Osteocyte (in vitro differentiated cells): ENCODE measurements around the gene CEMIP. TPM values are rescaled to one million over a fixed set of nuclear protein-coding genes. Genes with fewer than 3 reads are reported as not detected.

Source experiments
- DNase-seq: peaks from one replicate; pipeline ENCODE4 v3.0.0; 2021; ENCODE audit warnings: mixed read lengths; ENCODE audit not compliant: unreplicated experiment; ENCODE audit errors: extremely low spot score
- H3K27ac Mint-ChIP-seq: one replicate; pipeline ENCODE4 v1.8.0; 2021; ENCODE audit warnings: mild to moderate bottlenecking, mixed read lengths; ENCODE audit not compliant: unreplicated experiment
- H3K27me3 Mint-ChIP-seq: one replicate; pipeline ENCODE4 v1.8.0; 2021; ENCODE audit warnings: mixed read lengths; ENCODE audit not compliant: unreplicated experiment
- H3K36me3 Mint-ChIP-seq: one replicate; pipeline ENCODE4 v1.8.0; 2021; ENCODE audit warnings: mixed read lengths; ENCODE audit not compliant: unreplicated experiment
- H3K4me1 Mint-ChIP-seq: one replicate; pipeline ENCODE4 v1.8.0; 2021; ENCODE audit warnings: mixed read lengths; ENCODE audit not compliant: unreplicated experiment
- H3K4me3 Mint-ChIP-seq: one replicate; pipeline ENCODE4 v1.8.0; 2021; ENCODE audit warnings: mild to moderate bottlenecking, moderate library complexity, mixed read lengths; ENCODE audit not compliant: unreplicated experiment
- H3K9me3 Mint-ChIP-seq: one replicate; pipeline ENCODE4 v1.8.0; 2021; ENCODE audit warnings: mixed read lengths; ENCODE audit not compliant: unreplicated experiment
- total RNA-seq: library from RNA; stranded (reverse); gene quantifications from 2 replicates; pipeline ENCODE4 v1.2.1, GENCODE V29; 2021
- TF ChIP-seq, protein P1 (sequence below): fragments of 200-600 bp; sonication (generic); IDR thresholded peaks from 2 replicates; pipeline ENCODE4 v1.5.0; 2021; ENCODE audit warnings: antibody characterized with exemption, mild to moderate bottlenecking, moderate library complexity

Gene CEMIP
- total RNA-seq, 1 donor from 2014 or later: 445 TPM

DNA sequence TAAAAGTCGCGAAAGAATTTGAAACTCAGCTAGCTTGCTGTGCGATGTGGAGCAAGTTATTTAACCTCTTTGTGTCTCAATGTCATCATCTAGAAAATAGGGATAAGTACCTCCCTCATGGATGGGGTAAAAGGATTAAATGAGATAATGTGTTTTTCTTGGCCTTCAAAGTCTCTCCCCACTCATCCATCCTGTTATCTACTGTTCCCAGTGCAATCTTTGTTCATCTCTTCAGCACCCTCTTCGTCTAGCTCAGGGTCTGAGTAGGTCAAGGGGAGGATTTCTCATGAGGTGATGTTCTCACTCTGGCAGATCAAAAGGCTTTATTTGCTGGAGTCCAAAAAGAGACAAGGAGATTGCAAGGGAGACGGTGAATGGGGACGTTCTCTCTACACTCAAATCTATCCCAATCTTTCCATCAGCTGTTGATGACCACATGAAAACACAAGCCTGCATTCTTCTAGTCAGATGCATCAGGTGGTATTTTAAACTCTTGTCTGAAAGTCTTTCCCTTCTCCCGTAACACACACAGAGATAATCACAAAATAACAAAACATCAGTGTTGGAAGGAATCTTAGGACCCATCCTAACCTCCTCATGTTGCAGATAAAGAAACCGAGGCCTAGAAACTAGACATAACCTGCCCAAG lies 209.1 kb downstream of the CEMIP start:
- H3K4me1 Mint-ChIP-seq: peaks cover 59% of the 10 kb centered on the region

DNA sequence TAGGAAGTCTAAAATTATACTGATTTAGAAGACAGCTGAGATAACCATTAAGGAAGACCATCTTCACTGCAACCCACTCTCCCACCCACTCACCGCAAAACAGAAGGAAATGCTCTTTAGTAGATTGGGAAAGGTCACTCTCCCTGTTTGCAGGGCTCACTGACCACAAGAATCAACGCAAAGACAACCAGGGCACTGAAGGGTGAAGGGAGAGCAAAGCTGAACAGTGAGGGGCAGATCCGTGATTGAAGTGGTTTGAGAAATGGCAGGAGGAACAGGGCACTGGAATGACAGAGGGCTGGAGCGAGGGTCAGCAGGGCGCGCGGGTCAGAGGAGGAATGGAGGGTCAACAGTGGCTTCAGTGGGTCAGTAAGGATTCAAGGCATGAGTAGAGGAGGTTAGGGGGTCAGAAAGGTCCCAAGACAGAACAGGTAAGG lies 209.9 kb downstream of the CEMIP start:
- Mint-ChIP-seq H3K27me3 (no peaks in the 10 kb centered on the region), H3K4me3 (peak overlapping the region; percentile 94), H3K36me3 (peaks cover 2% of the 10 kb centered on the region), H3K9me3 (no peaks in the 10 kb centered on the region), H3K27ac (peak overlapping the region; percentile 98), H3K4me1 (peaks cover 57% of the 10 kb centered on the region)
- no peak for DNase-seq
- TF ChIP-seq, protein P1, sequence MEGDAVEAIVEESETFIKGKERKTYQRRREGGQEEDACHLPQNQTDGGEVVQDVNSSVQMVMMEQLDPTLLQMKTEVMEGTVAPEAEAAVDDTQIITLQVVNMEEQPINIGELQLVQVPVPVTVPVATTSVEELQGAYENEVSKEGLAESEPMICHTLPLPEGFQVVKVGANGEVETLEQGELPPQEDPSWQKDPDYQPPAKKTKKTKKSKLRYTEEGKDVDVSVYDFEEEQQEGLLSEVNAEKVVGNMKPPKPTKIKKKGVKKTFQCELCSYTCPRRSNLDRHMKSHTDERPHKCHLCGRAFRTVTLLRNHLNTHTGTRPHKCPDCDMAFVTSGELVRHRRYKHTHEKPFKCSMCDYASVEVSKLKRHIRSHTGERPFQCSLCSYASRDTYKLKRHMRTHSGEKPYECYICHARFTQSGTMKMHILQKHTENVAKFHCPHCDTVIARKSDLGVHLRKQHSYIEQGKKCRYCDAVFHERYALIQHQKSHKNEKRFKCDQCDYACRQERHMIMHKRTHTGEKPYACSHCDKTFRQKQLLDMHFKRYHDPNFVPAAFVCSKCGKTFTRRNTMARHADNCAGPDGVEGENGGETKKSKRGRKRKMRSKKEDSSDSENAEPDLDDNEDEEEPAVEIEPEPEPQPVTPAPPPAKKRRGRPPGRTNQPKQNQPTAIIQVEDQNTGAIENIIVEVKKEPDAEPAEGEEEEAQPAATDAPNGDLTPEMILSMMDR: no peak

More for the DNA sequence above, 209.1 kb downstream of the CEMIP start:
- H3K36me3 Mint-ChIP-seq: peaks cover 2% of the 10 kb centered on the region
- TF ChIP-seq, protein P1: no peak
- peak overlapping the region; percentile 94 for H3K4me3 Mint-ChIP-seq
- no peak for DNase-seq
- no peaks in the 10 kb centered on the region for H3K9me3 Mint-ChIP-seq
- no peaks in the 10 kb centered on the region for H3K27me3 Mint-ChIP-seq
- H3K27ac Mint-ChIP-seq: peak overlapping the region; percentile 98

DNA sequence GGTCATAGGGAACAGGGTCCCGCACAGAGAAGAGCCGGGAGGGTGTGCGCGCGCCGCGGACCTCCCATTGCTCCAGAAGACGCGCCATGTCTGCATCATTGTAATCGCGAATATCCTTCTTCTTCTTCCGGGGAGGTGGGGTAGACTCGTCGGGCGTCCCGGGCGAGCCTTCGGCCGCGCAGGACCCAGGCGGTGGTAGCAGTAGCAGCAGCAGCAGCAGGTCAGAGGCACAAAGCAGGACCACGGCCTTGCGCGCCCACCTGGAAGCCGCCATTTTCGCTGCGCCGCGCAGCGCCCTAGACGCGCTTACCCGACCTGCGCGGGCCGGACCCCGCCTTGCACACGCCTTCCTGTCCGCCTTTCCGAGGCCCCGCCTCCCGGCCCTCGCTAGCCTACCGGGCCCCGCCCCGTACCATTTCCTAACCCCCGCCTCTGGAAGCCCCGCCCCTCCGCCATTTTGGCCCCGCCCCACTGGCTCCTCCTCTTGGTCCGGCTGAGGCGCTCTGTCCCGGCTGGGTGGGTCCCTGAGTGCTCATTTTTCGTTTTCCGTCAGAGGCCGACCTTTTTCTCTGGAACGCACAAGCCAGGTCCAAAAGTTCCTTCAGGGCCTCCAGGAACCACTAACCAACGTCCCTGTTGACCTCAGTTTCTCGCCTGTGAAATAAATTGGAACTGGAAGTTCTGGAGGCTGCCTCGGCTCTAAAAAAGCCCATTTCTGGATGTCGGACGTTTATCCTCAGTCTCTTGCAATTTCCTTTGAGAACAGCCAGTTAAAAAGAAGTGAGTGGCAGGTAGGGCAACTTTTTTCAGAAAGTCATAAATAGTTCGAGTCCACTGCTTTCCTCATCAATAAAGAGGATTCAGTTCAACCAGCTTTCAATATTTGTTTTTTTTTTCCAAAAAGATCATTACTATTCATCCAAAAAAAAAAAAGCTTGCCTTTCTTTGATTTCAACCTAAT lies 210.6 kb downstream of the CEMIP start, which contains the start of gene MESD:
MESD (minus strand) TSS at position 302 of the 961 bp plus-strand sequence; CDS start at position 274, 28 bp downstream.
- peak within 1 kb of the TSS; percentile 94 for H3K4me3 Mint-ChIP-seq
- H3K27ac Mint-ChIP-seq: peak within 1 kb of the TSS; percentile 98
- peaks cover 51% of the 10 kb centered on the region for H3K4me1 Mint-ChIP-seq
- TF ChIP-seq, protein P1: no peak
- H3K36me3 Mint-ChIP-seq: peaks cover 2% of the 10 kb centered on the region
- DNase-seq: peak; percentile 98
- no peaks in the 10 kb centered on the region for H3K27me3 Mint-ChIP-seq
- no peaks in the 10 kb centered on the region for H3K9me3 Mint-ChIP-seq

DNA sequence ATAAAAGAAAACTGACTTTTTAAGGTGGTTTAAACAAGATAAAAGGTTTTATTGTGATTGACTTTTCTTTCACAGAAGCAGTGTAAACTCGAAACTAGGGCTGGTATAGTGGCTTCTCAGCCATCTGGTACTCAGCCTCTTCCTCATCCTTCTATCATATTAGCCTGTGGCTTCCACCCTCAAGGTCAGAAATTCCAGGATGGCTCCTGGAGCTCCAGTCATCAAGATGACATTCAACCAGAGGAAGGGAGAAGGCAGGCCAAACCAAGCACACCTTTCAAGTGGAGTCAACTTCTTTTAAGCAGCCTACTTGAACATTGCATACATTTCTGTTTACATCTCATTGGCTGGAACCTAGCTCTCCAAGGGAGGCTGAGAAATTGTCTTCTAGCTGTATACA lies 211.8 kb downstream of the CEMIP start:
- TF ChIP-seq, protein P1: no peak
- Mint-ChIP-seq H3K4me1 (peaks cover 43% of the 10 kb centered on the region), H3K36me3 (peaks cover 2% of the 10 kb centered on the region), H3K9me3 (no peaks in the 10 kb centered on the region), H3K4me3 (no peak overlapping the region), H3K27ac (peak overlapping the region; percentile 7), H3K27me3 (no peaks in the 10 kb centered on the region)
- DNase-seq: no peak

DNA sequence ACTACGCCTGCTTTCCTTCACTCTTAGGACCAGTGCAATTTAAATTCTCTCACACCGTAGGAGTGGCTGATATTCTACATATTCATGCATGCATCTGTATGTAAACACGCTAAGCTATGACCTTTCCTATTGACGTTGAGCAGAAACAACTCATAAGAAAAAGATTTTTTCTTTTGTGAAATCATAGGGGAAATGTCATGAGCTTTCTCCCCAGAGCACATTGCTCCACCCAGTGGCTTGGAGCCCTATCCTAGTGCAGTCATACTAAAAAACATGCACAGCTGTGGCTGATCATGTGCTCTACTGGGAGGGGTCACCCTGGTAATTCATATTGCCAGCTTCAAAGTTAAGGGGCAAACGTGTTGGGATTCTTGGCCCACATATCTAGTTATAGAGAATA lies 212.3 kb downstream of the CEMIP start:
- Mint-ChIP-seq H3K27ac (peak overlapping the region; percentile 7), H3K9me3 (no peaks in the 10 kb centered on the region), H3K27me3 (no peaks in the 10 kb centered on the region), H3K4me3 (no peak overlapping the region), H3K4me1 (peaks cover 40% of the 10 kb centered on the region), H3K36me3 (peaks cover 2% of the 10 kb centered on the region)
- TF ChIP-seq, protein P1: no peak
- no peak for DNase-seq
